SU-DHL-6 (cell line): ENCODE results near the gene CACNA1G.

Experiments used
- EZH2phosphoT487 ChIP-seq: fragments of 200-600 bp; sonication (generic), shearing (Covaris generic); conservative IDR thresholded peaks from 2 replicates; pipeline ENCODE4 v1.6.1; 2018; ENCODE audit warnings: mild to moderate bottlenecking, antibody characterized with exemption, low read length, moderate library complexity, mixed read lengths
- TF ChIP-seq, protein P1 (sequence below): fragments of 200-600 bp; sonication (generic); IDR thresholded peaks from one replicate; pipeline ENCODE4 v1.5.1; 2017; ENCODE audit warnings: antibody characterized with exemption, mild to moderate bottlenecking, low read length, moderate library complexity; ENCODE audit not compliant: insufficient read depth, poor library complexity, severe bottlenecking

DNA sequence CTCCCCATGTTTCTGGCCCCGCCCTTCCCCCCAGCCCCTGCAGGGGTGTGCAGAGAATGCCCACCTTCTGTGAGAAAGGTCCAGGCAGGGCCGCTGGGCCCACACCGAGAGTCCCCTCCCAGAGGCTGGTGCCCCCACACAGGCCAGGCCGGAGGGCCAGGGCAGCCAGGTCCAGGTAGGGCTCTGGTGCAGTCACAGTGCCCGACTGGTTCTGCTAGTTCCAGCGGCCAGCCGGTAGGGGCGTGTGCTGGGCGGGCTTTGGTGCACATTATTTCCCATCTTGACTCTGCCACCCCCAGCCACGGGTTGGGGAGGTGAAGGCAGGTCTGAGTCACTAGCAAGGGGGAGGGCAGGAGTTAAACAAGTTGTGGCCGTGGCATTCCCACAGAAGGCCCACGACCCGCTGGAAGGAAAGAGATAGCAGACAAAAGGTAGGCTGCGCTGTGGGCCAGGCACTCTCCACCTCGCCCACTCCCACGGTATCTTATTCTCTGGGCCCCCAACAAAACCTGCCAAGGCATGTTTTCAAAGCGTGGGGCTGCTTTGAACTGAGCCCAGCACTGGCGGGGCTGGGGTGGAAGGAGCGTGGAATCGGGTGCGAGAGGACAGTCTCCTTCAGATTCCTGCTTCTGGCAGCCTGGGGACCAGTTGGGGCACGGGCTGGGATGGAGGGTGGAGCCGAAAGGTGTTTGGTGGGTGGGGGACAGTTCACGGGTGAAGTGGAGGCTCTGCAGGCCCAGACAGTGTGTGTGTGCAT lies 26.1 kb upstream of the CACNA1G start:
- TF ChIP-seq, protein P1, sequence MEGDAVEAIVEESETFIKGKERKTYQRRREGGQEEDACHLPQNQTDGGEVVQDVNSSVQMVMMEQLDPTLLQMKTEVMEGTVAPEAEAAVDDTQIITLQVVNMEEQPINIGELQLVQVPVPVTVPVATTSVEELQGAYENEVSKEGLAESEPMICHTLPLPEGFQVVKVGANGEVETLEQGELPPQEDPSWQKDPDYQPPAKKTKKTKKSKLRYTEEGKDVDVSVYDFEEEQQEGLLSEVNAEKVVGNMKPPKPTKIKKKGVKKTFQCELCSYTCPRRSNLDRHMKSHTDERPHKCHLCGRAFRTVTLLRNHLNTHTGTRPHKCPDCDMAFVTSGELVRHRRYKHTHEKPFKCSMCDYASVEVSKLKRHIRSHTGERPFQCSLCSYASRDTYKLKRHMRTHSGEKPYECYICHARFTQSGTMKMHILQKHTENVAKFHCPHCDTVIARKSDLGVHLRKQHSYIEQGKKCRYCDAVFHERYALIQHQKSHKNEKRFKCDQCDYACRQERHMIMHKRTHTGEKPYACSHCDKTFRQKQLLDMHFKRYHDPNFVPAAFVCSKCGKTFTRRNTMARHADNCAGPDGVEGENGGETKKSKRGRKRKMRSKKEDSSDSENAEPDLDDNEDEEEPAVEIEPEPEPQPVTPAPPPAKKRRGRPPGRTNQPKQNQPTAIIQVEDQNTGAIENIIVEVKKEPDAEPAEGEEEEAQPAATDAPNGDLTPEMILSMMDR, result no peak
- TF ChIP-seq EZH2phosphoT487, result no peak
